Raji (cell line): ENCODE measurements around the gene PSMC2.

Source experiments
- POLR2A ChIP-seq: IDR thresholded peaks from 2 replicates; pipeline ENCODE4 v1.6.1; 2011; ENCODE audit warnings: low read depth, low read length, control low read depth; ENCODE audit not compliant: insufficient read depth

Gene PSMC2

DNA sequence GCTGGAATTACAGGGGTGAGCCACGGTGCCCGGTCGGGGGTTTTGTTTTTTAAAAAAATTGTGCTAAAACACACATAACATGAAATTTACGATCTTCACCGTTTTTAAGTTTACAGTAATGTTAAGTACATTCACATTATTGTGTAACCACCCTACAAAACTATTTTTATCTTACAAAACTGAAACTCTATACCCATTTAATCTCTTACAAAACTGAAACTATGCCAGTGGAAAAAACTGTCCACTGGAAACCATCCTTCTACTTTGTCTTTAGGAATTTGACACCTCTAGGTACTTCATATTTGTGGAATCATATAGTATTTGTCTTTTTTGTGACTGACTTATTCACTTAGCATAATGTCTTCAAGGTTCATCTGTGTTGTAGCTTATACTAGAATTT, 1.0 kb upstream of the PSMC2 start:
- TF ChIP-seq POLR2A, result no peak

GRCh38 chr7:103348452-103348851, 1.0 kb downstream of the PSMC2 start:
- no peak for TF ChIP-seq POLR2A

DNA sequence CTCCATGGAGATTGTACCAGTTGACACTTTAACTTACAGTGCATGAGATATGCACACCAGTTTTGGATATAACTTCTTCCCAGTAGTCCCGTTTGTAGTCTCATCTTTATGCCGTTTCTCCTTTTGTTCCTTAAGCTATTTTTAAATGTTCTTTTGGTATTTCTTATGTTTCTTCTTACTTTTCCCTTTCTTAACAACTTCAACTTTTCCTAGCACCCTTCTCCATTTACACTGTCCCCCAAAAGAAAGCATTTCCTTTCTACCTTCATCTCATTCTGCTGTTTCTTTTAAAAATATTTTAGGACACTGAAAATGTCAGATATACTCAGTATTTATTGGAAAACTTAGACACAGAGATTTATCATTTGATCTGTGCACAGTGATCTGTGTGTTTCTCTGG, 1.5 kb downstream of the PSMC2 start:
- TF ChIP-seq POLR2A, result no peak

- no peak for TF ChIP-seq POLR2A
Measured at GRCh38 chr7:103349805-103350204, 2.4 kb downstream of the PSMC2 start.

DNA sequence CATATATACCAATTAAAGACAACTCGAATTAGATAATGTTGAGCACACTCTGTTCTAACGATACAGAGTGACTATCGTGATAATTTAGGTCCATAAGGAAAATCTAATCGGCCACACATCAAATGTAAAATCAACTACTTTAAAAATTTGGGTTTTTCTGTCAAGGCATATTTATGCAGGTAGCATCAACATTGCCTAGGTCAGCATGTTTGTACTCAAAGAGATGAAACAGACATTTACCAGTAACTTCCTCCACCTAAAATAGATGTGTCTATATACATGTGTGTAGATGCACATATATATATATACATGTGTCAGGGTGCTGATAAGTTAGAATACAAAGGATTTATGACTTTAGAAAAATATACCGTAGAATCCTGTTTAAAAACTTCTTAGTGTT, 22.0 kb downstream of the PSMC2 start:
- no peak for TF ChIP-seq POLR2A

DNA sequence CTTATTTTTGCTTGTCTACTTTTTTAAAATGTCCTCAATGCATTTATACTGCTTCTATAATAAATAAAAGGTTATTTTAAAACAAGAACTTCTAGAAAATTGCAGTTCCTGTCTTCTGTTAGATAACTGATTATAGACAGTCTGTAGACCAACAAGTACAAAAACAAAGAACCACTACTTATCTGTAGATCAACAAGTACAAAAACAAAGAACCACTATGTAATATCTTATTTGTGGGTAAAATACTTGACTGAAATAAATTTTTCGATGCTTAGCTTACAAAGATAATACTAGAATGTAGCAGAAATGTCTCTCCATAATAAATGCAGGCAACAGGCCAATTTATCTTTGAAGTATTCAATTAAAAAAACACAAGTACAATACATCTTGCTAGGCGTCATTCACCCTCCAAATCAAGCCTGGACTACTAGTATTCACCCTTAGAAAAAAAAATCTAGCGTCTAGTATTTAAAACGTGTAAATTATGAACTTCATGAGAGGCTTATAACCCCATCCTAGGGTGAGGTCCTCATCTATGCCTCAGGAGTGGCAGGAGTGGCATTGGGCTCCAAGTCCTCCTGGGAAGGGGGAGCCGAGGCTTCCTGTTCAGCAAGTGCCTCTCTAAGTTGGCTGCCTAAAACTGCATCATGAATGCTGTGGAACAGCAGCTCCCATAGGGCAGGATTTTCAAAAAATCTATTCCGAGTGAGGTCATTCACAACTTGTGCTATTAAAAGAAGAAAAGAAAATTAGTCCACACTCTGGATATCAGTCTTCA, 26.6 kb downstream of the PSMC2 start:
- TF ChIP-seq POLR2A, result no peak

GRCh38 chr7:103379270-103379975, 32.0 kb downstream of the PSMC2 start:
- no peak for TF ChIP-seq POLR2A

GRCh38 chr7:103380395-103381191, 33.1 kb downstream of the PSMC2 start:
- no peak for TF ChIP-seq POLR2A

DNA sequence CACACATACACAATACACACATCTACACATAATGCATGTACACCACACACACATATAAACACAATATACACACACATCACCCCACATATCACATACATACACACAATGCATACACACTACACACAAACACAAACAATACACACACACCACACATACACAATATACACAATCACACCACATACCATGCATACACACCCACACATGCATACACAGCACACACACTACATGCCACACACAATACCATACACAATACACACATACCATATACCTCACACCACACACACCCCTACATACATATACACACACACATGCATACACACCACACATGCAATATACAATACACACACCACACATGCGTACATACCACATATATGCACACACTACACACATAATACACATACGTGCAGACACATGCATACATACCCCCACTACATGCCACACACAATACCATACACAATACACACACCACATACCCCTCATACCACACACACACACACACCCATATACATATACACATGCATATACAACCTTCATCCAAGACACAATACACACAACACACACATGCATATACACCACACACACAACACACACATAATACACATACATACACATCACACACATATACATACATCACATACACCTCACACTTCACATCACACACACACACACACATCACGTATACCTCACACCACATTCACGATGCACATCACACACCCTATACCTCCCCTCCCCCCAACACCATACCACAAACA, 34.0 kb downstream of the PSMC2 start:
- TF ChIP-seq POLR2A, result no peak

DNA sequence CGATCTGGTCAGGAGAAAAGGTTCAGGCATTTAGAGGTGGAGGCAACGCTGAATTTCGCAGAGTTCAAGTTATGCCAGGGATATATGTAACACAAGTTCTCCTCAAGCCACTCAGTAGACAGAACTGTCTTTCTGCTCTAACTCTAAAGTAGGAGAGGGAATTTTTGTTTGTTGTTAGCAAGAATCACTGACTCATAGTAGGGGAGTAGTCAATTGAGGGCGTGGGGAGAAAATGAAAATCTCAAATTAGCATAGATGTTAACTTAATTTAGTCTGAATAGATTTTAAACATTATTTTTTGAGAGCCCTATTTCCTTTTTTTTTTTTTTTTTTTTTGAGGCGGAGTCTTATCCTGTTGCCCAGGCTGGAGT, 34.6 kb downstream of the PSMC2 start:
- no peak for TF ChIP-seq POLR2A

- no peak for TF ChIP-seq POLR2A
Measured at GRCh38 chr7:103387242-103387641, 39.8 kb downstream of the PSMC2 start.

GRCh38 chr7:103388469-103389140, 41.2 kb downstream of the PSMC2 start:
- no peak for TF ChIP-seq POLR2A

- no peak for TF ChIP-seq POLR2A
Measured at GRCh38 chr7:103389263-103389662, 41.8 kb downstream of the PSMC2 start.

GRCh38 chr7:103391150-103391549, 43.7 kb downstream of the PSMC2 start:
- TF ChIP-seq POLR2A, result no peak
